SU-DHL-6 (cell line): ENCODE measurements around the gene ESRRA.

Experiments
- H2AFZ ChIP-seq: fragments of 200-600 bp; sonication (generic); 2 replicates; pipeline ENCODE4 v1.6.1; 2014; ENCODE audit warnings: low read depth, mild to moderate bottlenecking, moderate library complexity, mixed read lengths, antibody characterized with exemption, low read length; ENCODE audit not compliant: severe bottlenecking
- H3F3A ChIP-seq: fragments of 200-600 bp; shearing (Covaris generic); 2 replicates; pipeline ENCODE4 v1.6.0; 2016; ENCODE audit warnings: antibody characterized with exemption, mild to moderate bottlenecking; ENCODE audit not compliant: insufficient read depth
- H3K27ac ChIP-seq: fragments of 200-600 bp; sonication (generic); 2 replicates; pipeline ENCODE4 v1.5.1; 2016; ENCODE audit warnings: low read depth, mild to moderate bottlenecking, low read length, moderate library complexity, mixed read lengths
- H3K27me3 ChIP-seq: fragments of 200-600 bp; sonication (generic), shearing (Covaris generic); 2 replicates; pipeline ENCODE4 v1.6.0; 2014; ENCODE audit warnings: mild to moderate bottlenecking, low read length
- H3K36me3 ChIP-seq: fragments of 200-600 bp; sonication (generic); 2 replicates; pipeline ENCODE4 v1.6.1; 2014; ENCODE audit warnings: mild to moderate bottlenecking, low read length, mixed read lengths
- H3K4me2 ChIP-seq: fragments of 300-600, 200-600 bp; shearing (Covaris generic), sonication (generic); 2 replicates; pipeline ENCODE4 v1.6.0; 2014; ENCODE audit warnings: low read length, low read depth, mild to moderate bottlenecking; ENCODE audit not compliant: poor library complexity, severe bottlenecking
- H3K4me3 ChIP-seq: fragments of 200-600 bp; sonication (generic); 2 replicates; pipeline ENCODE4 v1.5.1; 2014; ENCODE audit warnings: antibody characterized with exemption, low read length, mild to moderate bottlenecking, mixed read lengths; ENCODE audit not compliant: insufficient read depth, poor library complexity, severe bottlenecking
- H3K79me2 ChIP-seq: fragments of 200-600 bp; sonication (generic); 2 replicates; pipeline ENCODE4 v1.6.1; 2014; ENCODE audit warnings: mild to moderate bottlenecking, low read length, moderate library complexity; ENCODE audit not compliant: insufficient read depth
- H3K9ac ChIP-seq: fragments of 200-600 bp; sonication (generic); 2 replicates; pipeline ENCODE4 v1.7.0; 2014; ENCODE audit warnings: mild to moderate bottlenecking, low read length
- H3K9me2 ChIP-seq: fragments of 200-600 bp; sonication (generic); replicated peaks from 2 replicates; pipeline ENCODE4 v1.6.1; 2014; ENCODE audit warnings: low read length; ENCODE audit not compliant: insufficient read depth
- H3K9me3 ChIP-seq: fragments of 200-600 bp; sonication (generic); 2 replicates; pipeline ENCODE4 v1.6.1; 2014; ENCODE audit warnings: low read length, mixed read lengths; ENCODE audit not compliant: insufficient read depth
- H4K20me1 ChIP-seq: fragments of 200-600 bp; sonication (generic); 2 replicates; pipeline ENCODE4 v1.6.1; 2014; ENCODE audit warnings: low read depth, mild to moderate bottlenecking, antibody characterized with exemption, low read length, moderate library complexity, mixed read lengths
- CTCF ChIP-seq: fragments of 200-600 bp; sonication (generic); IDR thresholded peaks from one replicate; pipeline ENCODE4 v1.5.1; 2017; ENCODE audit warnings: antibody characterized with exemption, mild to moderate bottlenecking, low read length, moderate library complexity; ENCODE audit not compliant: insufficient read depth, poor library complexity, severe bottlenecking
- EZH2phosphoT487 ChIP-seq: fragments of 200-600 bp; sonication (generic), shearing (Covaris generic); conservative IDR thresholded peaks from 2 replicates; pipeline ENCODE4 v1.6.1; 2018; ENCODE audit warnings: mild to moderate bottlenecking, antibody characterized with exemption, low read length, moderate library complexity, mixed read lengths

The ESRRA gene

GRCh38 chr11:64263947-64264317 lies 41.4 kb upstream of the ESRRA start:
- H3K4me3 ChIP-seq: no peak overlapping the region
- H3K9ac ChIP-seq: no peak overlapping the region
- no peaks in the 10 kb centered on the region for H3K36me3 ChIP-seq
- no peaks in the 10 kb centered on the region for H3K27me3 ChIP-seq
- no peaks in the 10 kb centered on the region for H3K9me3 ChIP-seq
- H3F3A ChIP-seq: no peaks in the 10 kb centered on the region
- no peak overlapping the region for H2AFZ ChIP-seq
- H3K79me2 ChIP-seq: 0 out of 2 replicates have a peak, but pooled peaks cover 3% of the 10 kb centered on the region
- H3K27ac ChIP-seq: no peak overlapping the region
- no peaks in the 10 kb centered on the region for H3K9me2 ChIP-seq
- no peak for TF ChIP-seq CTCF
- no peaks in the 10 kb centered on the region for H4K20me1 ChIP-seq
- no peak overlapping the region for H3K4me2 ChIP-seq

GRCh38 chr11:64264371-64264852 lies 40.9 kb upstream of the ESRRA start:
- Histone ChIP-seq H3K9ac (no peak overlapping the region), H4K20me1 (no peaks in the 10 kb centered on the region), H3K79me2 (0 out of 2 replicates have a peak, but pooled peaks cover 6% of the 10 kb centered on the region), H2AFZ (no peak overlapping the region), H3K27me3 (no peaks in the 10 kb centered on the region), H3K36me3 (no peaks in the 10 kb centered on the region), H3K9me3 (no peaks in the 10 kb centered on the region), H3F3A (no peaks in the 10 kb centered on the region), H3K4me3 (no peak overlapping the region), H3K9me2 (no peaks in the 10 kb centered on the region), H3K4me2 (no peak overlapping the region), H3K27ac (no peak overlapping the region)
- TF ChIP-seq CTCF (no peak), EZH2phosphoT487 (no peak)

- H3K9me2 ChIP-seq: no peaks in the 10 kb centered on the region
- TF ChIP-seq CTCF (no peak), EZH2phosphoT487 (no peak)
- H3K27ac ChIP-seq: no peak overlapping the region
- peaks cover 4% of the 10 kb centered on the region; the same call in 1 of the 2 replicates for H3F3A ChIP-seq
- H3K9ac ChIP-seq: no peak overlapping the region
- H3K79me2 ChIP-seq: 0 out of 2 replicates have a peak, but pooled peaks cover 6% of the 10 kb centered on the region
- H3K4me3 ChIP-seq: no peak overlapping the region
- H4K20me1 ChIP-seq: no peaks in the 10 kb centered on the region
- H3K36me3 ChIP-seq: no peaks in the 10 kb centered on the region
- H3K27me3 ChIP-seq: no peaks in the 10 kb centered on the region
- H3K9me3 ChIP-seq: no peaks in the 10 kb centered on the region
- H3K4me2 ChIP-seq: no peak overlapping the region
- no peak overlapping the region for H2AFZ ChIP-seq
Observed at GRCh38 chr11:64265176-64266160, 39.9 kb upstream of the ESRRA start.
